Cerebellar cortex (tissue), 1 donor: ENCODE measurements around the gene MRPS5.
"Not testable (repeated sequence)": the region's sequence is repeated elsewhere in the genome, so short reads cannot be mapped to it uniquely, and the experiment has no call there.

Experiments used
- DNase-seq: peaks from one replicate; pipeline ENCODE4 v3.0.0-alpha.2; 2015; ENCODE audit warnings: low spot score

MRPS5 gene

DNA sequence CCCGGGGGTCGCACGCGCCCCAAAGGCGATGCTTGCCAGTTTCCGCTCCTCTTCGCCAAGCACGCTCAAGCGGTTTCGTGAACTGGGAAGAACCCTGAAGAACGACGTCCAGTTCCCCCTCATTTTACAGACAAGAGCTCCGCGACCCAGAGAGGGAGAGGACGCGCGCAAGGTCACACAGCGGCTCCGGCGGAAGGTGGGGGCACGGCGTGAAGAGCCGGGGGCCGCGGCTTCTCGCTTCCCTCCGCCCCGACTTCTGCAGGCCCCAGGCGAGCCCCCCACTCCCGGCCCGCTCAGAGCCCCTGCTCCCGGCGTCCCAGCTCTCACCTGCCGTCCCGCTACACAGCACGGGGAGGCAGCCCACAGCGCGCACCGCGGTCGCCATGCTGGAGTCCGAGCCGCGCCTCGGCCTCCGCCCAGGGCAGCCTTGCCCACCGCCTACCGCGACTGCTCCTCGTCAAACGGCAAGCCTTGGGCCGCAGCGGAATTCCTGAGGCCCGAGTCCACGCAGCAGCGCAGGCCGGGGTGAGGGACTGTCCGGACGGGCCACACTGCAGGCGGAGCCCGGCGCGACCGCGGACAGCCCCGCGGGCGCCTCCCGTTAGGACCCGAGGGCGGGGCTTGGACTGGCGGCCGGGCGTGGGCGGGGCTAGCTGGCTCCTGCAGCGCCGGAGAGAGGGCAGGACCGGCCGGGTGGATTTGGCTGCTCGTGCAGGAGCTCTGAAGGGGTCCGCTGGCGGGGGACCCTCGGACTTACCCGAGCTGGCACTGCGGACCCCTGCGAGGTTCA is at the start of gene MRPS5:
Gene MRPS5, minus strand, starts transcription at position 402 of the 790 bp plus-strand sequence. Its CDS starts 17 bp downstream, at position 385.
- DNase-seq: peak; percentile 79

DNA sequence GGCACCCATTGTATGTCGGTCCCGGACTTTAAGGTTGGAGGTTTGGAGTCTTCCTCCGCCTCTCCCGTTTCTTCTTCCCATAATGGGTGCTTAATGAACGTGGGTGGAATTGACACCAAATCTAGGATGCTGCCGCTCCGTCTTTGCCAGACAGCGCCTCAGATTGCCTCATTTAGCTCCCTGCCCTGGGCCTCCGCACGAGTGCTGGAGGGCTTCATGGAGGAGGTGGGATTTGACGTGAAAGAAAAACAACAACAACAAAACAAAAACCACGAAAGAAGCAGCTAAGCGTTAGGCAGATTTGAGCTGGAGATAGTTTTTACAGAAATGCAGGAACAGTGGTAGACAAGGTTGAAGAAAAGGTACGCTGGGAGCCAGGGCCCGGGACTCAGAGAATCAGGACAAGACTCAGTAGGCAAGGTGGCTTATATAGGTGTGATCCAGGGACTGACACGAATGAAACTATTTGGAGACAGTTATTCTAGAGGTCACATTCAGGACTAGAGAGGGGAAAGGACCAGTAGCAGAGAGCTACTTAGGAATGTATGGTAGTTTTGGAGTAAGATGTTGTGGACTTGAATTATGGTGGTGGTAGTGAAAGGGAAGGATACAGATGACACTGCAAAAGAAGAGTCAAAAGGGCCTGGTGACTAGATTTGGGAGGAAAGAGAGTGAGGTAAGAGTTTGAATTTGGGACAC is 44.6 kb upstream of the MRPS5 start:
- no peak for DNase-seq

DNA sequence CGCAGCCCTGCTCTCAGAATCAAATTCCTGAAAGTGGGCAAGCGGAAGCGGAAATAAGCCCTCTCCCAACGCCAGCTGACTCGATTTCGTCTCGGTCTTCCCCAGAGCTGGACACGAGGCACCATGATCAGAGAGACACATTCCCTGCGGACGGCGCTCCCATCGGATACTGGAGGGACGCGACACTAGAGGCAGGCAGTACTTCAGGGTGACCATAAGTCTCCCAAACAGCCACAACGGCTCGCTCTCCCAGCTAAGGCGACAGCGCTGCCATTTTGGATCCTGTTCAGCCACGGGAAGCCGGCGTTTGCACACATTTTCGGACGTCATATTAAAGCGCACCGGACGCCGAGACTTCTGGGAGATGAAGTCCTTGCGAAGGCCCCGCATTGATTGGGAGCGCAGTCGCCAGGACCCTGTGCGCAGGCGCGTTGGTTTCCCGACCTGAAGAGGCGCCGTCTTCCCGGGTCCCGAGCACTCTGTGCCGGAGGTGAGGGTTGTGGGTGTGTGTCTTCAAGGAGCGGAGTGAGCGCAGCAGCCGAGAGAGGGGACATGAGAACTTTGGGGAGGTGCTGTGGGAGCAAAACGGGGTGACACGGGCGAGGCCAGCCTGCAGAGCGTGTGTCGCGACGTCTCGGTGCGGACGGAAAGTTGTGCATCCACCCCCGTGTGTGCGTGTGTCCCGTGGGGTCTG is 43.9 kb upstream of the MRPS5 start, which contains the start of gene ZNF2:
Gene ZNF2, plus strand, starts transcription at position 439 of the 694 bp plus-strand sequence. CDS start 10,418 bp downstream, outside the sequence.
- peak; percentile 98 for DNase-seq

DNA sequence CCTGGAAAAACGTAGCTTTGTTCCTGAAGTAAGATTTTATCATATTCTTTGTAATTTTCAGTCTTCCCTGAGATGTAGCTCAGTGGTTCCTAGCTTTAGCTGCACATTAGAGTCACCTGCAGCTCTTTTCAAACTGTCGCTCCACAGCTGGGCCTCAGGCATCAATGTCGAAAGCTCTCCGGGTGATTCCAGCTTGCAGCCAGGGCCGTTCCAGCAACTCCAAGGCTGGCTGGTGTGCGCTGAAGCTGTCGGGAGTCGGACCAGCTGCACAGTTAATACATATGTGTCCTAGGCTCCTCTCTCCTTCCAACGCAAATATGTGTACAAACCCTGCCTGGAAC is 43.4 kb upstream of the MRPS5 start:
- DNase-seq: no peak

DNA sequence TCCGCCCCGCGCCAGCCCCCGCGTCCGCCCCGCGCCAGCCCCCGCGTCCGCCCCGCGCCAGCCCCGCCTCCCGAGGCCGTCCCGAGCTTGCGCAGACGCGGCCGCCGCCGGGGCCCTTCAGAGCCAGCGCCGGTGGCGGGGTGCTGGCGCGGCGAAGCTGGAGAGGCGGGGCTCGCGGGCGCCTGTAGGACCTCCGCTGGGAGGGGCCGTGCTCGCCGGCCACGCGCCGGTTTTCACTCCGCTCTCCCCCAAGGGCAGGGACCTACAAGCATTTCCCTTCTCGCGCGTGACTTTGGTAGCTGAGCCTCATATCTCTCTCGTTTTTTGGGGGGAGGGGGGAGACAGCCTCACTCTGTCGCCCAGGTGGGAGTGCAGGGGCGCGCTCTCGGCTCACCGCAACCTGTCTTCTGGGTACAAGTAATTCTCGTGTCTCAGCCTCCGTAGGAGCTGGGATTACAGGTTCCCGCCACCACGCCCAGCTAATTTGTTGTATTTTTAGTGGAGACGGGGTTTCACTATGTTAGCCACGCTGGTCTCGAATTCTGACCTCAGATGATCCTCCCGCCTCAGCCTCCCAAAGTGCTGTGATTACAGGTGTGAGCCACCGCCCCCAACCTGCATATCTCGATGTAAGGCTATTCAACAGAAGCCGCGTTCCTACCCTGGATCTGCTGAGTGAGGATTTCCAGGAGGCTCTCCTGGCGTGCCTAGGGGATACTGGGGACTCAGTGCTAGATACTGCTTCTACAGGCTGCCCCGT is 38.3 kb upstream of the MRPS5 start, which contains the start of gene ZNF514:
Gene ZNF514, minus strand, starts transcription at position 159 of the 760 bp plus-strand sequence. CDS start 6,595 bp downstream, outside the sequence.
- DNase-seq: peak; percentile 74

DNA sequence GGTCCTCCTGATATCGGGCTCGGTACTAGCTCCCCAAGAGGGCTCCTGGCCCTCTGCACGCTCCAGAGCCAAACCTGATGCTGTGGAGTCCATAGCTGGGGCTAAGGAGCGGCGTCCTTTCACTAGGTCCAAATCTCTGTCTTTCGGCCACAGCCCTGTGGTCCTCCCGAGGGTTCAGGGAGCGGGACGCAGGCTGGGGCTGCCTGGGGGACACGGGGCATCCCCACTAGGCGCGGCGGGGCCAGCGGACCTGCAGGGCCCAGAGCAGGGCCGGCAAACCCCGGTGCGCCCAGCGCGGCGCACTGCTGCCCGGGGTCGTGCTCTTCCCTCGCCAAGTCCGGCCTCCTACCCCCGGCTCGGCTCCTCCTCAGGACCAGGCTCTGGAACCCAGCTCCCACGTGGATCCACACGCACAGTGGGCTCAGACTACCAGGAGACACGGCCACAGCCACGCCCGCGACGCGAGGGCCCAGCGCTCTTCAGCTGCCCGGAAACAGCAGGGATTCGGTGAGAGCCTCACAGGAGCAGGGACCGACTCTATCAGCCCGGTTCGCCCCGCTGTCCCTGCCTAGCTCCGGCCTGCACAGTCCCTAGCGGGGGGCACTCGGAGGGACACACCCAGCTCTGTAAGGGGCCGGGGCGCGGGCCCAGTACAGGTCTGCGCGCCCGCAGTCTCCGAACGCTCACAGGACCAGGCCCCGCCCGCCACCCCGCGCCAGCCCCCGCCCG is 37.4 kb upstream of the MRPS5 start:
- DNase-seq: peak; percentile 44

DNA sequence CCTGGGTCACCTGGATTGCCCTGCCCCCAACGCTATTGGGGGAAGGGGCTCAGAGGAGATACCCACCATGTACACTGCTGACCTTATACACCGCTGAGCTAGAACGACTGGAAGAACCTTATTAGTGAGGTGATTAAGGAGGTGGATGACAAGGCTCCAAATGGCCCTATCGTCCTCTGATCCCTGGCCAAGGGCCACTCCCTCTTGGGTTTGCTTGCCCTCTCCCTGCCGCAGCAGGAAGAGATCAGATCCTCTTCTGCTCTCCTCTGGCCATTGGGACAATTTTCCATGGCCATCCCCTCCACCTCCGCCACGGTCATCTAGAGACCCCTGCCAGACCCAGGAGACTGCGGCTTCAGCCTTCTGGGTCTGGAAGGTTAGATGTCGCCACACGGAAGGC is 36.8 kb upstream of the MRPS5 start:
- no peak for DNase-seq

DNA sequence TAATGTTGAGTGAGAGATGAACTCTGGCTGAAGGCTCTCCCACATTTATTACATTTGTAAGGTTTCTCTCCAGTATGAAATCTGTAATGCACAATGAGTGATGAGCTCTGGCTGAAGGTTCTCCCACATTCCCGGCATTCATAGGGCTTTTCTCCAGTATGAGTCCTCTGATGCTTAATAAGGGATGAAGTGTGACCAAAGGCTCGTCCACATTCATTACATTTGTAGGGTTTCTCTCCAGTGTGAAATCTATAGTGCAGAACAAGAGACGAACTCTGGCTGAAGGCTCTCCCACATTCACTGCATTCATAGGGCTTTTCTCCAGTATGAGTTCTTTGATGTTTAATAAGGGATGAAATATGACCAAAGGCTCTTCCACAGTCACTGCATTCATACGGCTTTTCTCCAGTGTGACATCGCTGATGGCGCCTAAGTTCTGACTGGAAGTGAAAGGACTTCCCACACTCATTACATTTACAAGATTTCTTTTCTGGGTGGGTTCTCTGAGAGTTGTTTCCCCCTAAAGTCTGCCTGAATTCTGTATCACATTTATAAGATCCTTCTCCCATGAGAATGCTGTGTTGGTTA is 27.9 kb upstream of the MRPS5 start:
- no peak for DNase-seq

DNA sequence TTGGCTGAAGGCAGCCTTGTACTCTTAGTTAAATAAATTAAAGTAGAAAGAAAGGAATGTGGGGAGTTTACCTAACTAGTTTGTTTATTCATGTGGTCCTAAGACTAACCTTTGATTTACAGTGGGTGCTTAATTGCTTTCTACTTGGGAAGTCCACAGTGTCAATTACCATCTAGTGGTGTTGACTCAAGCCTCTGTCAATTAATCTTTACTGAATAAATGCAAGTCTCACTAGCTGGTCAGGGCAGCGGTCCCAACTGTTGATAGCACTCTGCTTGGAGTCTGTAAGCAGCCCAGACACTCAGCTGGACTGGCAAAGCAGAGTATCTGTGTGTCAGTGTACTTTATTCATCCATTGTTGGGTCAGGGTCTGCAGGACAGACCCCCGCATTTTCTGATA is 22.2 kb upstream of the MRPS5 start:
- no peak for DNase-seq

DNA sequence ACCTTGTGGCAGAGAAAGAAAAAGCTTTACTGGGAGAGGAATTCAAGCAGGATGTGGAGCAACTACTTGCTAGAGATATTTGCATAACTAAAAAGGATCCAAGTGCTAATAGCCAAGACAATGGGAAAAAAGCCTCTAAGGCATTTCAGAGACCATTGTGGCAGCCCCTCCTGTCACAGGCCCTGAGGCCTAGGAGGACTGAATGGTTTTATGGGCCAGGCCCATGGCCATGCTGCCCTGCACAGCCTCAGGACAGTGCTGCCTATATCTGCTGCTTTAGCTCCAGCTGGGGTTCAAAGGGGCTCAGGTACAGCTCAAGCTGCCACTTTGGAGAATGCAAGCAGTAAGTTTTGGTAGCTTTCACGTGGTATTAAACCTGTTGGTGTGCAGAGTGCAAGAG is 17.1 kb upstream of the MRPS5 start:
- DNase-seq: no peak

DNA sequence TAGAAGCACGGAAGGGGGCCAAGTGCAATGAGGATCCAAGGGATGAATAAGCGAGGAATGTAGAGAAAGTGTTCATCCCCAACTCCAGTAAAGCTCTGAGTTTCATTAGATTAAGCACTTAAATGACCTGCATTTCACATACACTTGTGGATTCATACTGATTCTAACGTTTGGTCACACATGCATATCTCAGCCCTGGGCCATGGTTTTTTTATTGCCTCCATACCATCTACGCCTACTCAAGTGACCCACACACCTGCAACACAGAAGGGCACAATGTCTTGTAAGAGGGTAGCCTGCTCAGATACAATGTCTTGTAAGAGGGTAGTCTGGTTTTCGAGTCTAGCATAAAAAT is 566 bp upstream of the MRPS5 start:
- no peak for DNase-seq

DNA sequence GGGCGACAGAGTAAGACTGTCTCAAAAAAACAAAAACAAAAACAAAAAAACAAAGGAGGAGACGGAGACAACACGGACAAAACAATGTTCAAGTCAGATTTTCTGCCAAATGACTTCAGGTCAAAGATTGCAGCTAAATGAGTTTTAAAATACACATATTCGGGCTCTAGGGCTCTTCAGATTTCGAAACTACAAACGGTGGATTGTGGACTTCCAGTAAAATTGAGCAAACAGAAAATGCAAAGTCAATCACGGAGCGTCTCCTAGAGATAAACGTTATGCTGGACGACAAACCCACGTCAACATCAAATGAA is 558 bp downstream of the MRPS5 start:
- DNase-seq: peak; percentile 16

DNA sequence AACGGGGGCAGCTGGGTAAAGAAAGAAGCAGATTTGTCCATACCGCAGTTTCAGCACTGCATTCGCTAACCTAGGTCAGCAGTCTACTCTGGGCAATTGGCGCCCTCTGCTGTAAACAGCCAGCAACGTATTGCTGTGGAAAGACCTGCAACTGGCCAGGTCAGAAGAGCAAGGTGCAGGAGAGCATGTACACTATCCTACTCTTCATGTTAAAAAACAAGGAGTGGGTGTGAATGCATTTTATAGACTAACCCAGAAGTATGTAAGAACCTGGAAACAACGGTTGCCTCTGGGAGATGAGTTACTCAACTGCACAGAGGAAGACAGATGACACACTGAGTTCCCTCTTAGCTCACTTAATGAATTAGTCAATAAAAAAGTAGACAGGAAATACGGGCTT is 6.2 kb downstream of the MRPS5 start:
- DNase-seq: peak; percentile 83

DNA sequence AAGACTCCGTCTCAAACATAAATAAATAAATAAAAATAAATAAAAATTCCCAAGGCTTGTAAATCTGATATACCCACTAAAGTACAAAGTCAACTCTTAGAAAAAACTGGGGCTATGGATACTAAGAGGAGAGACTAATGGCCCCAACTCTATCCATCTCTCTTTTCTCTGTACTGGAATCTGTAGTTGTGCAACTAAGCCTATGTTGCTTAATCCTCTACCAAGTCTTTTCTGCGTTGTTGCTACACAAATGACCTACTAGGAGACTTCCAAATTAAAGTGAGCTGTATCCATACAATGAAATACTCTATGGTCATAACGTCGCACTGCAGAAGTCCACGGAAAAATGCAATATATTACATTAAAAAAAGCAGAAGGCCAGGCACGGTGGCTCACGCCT is 8.1 kb downstream of the MRPS5 start:
- DNase-seq: no peak

DNA sequence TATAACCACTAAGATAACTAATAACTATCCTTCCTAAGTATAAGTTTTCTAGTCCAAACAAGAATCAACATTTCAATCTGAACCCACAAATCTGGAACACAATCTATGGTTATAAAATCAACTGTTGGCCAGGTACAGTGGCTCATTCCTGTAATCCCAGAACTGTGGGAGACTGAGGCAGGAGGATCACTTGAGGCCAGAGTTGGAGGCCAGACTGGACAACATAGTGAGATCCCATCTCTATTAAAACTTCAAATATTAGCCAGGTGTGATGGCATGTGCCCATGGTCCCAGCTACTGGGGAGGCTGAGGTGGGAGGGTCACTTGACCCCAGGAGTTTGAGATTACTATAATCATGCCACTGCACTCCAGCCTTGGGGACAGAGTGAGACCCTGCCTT is 11.2 kb downstream of the MRPS5 start:
- DNase-seq: no peak

DNA sequence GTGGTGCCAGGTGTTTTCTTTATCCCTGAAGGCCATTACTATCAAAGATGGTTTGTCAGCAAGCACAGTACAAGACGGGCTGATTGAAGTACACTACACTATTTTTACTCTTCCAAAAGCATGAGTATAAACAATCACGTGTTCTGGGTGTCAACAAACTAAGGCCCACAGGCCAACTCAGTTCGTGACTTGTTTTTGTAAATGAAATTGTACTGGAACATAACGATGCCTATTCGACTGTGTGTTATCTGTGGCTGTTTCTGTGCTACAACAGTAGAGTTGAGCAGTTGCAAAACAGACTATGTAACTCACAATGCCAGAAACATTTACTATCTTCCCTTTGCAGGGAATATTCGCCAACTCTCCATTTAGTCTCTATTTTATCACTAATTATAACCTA is 12.3 kb downstream of the MRPS5 start:
- DNase-seq: no peak

DNA sequence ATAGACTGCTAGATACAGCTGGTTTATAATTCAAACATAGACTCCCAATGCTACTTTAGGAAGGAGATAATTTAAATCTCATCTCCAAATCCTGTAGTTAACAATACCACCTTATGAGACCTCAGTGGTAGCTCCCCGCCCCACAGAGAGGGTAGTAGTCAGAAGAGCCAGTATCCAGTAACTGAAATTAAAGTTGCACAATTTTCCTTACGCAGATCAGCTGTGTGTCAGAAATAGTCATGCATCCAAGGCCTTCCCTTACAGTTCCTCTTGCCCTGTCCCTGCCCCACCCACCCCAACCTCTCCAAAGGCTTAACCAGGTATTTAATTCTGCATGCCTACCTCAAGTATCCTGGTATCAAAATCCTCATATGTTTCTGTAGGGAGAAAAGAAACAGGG is 15.5 kb downstream of the MRPS5 start:
- DNase-seq: no peak

DNA sequence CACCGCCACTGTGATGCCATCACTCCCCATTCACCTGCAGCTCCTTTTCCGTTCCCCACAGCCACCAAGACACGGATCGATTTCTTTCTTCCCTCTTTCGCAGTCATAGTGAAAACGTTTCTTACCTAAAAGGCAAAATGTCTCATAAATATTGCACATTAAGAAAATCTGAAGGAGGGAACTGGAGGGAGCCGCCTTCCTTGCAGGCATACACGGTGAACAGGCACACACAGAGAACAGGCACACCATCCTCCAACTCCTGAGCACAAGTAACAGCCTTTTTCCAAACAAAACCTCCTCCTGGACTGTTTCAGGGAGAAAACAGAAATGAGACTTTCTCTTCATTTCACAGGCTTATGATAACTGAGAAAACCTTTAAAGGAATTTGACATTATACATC is 17.0 kb downstream of the MRPS5 start:
- no peak for DNase-seq

DNA sequence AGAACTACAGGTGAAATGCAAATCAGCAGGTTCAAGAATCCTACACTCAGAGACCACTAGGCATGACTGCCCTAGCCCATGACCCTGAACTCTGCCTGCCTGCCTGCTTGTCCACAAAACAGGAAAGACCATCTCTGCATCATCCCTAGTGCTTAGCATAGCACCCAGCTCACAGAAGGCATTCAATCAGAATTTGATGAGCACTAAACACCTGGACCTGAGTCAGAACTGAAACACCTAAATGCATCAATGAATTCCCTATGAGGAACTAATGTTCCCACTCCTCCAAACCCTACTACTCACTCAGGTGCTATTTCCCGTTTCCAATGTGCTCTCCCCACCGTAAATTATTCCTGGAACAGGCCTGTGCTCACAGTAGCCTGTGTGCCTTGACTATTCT is 21.7 kb downstream of the MRPS5 start:
- no peak for DNase-seq

DNA sequence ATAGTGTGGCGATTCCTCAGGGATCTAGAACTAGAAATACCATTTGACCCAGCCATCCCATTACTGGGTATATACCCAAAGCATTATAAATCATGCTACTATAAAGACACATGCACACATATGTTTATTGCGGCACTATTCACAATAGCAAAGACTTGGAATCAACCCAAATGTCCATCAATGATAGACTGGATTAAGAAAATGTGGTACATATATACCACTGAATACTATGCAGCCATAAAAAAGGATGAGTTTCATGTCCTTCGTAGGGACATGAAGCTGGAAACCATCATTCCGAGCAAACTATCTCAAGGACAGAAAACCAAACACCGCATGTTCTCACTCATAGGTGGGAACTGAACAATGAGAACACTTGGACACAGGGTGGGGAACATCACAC is 23.3 kb downstream of the MRPS5 start:
- not testable (repeated sequence) for DNase-seq

DNA sequence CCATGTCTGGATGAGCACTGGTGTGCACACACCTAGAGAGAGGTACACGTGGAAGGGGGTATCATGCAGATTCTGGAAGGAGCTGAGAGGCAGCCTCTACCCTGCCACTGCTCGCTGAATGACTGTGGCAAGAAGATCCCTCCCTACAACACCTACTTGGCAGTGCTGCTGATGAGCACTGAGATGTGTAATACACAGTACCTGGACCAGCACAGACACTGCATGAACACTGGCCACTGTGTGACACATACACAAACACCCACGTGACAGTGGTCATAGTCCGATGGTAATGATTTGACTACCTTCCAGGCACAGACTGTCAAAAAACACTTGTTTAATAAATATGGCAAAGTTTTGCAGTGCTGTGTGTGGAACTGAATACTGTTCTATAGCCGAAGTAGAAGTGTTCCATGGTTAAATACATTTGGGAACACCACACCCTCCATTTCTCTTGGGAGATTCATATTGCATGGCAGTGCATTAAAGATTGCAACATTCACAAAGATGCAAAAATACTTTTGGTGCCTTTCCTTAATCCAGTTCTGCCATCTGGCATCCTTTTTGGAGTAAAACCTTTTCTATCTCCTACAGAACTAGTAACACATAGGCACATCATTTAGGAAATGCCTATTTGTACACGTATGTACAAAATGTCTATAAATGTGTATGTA is 29.6 kb downstream of the MRPS5 start:
- DNase-seq: no peak
